Measurements from ENCODE around the gene SERPIND1. TPM values are rescaled to one million over a fixed set of nuclear protein-coding genes. Genes with fewer than 3 reads are reported as not detected.
"Not testable (repeated sequence)": the region's sequence is repeated elsewhere in the genome, so short reads cannot be mapped to it uniquely, and the experiment has no call there.

SERPIND1 gene
- polyA plus RNA-seq: under 1 TPM; 0.06 to 0.20 TPM

- Histone ChIP-seq H3K4me1 (ENCODE audit: control insufficient read depth in 2 of 2, insufficient read depth in 2 of 2, low read length in 1 of 2) (no peaks in the 10 kb centered on the region), H3K9me3 (ENCODE audit: control insufficient read depth in 2 of 2, insufficient read depth in 1 of 2, low read depth in 1 of 2, low read length in 1 of 2) (no peaks in the 10 kb centered on the region), H3K27me3 (ENCODE audit: control insufficient read depth in 1 of 2, insufficient read depth in 2 of 2, low read length in 2 of 2) (no peaks in the 10 kb centered on the region), H3K4me3 (ENCODE audit: low read depth in 1 of 2, low read length in 2 of 2) (no peak within 1 kb of the TSS), H3K27ac (ENCODE audit: low read depth in 2 of 2, low read length in 1 of 2) (no peak within 1 kb of the TSS), H3K36me3 (ENCODE audit: control insufficient read depth in 2 of 2, insufficient read depth in 2 of 2, low read length in 1 of 2) (peaks cover 0 to 2% of the 10 kb centered on the region in 2 donors)
- 86 to 96% methylated on average over 4 of the region's 4 CpGs for WGBS, 2 donors
Observed at GRCh38 chr22:20773793-20774212, at the start of gene SERPIND1. Gene SERPIND1, plus strand, starts transcription at chr22:20774113. Its CDS starts 5,200 bp downstream, at chr22:20779313.

GRCh38 chr22:20724676-20725454 lies 49.0 kb upstream of the SERPIND1 start:
- 86 to 95% methylated on average over 9 of the region's 9 CpGs for WGBS, 2 donors
- H3K4me3 ChIP-seq (ENCODE audit: low read depth in 1 of 2, low read length in 2 of 2): no peak overlapping the region
- H3K27me3 ChIP-seq (ENCODE audit: control insufficient read depth in 1 of 2, insufficient read depth in 2 of 2, low read length in 2 of 2): no peaks in the 10 kb centered on the region
- no peaks in the 10 kb centered on the region for H3K4me1 ChIP-seq (ENCODE audit: control insufficient read depth in 2 of 2, insufficient read depth in 2 of 2, low read length in 1 of 2)
- H3K27ac ChIP-seq (ENCODE audit: low read depth in 2 of 2, low read length in 1 of 2): no peak overlapping the region
- peaks cover 22 to 42% of the 10 kb centered on the region in 2 donors for H3K36me3 ChIP-seq (ENCODE audit: control insufficient read depth in 2 of 2, insufficient read depth in 2 of 2, low read length in 1 of 2)
- H3K9me3 ChIP-seq (ENCODE audit: control insufficient read depth in 2 of 2, insufficient read depth in 1 of 2, low read depth in 1 of 2, low read length in 1 of 2): no peaks in the 10 kb centered on the region

GRCh38 chr22:20725987-20726558 lies 47.8 kb upstream of the SERPIND1 start:
- WGBS, 2 donors: 84 to 86% methylated on average over 11 of the region's 11 CpGs
- H3K4me1 ChIP-seq (ENCODE audit: control insufficient read depth in 2 of 2, insufficient read depth in 2 of 2, low read length in 1 of 2): no peaks in the 10 kb centered on the region
- no peaks in the 10 kb centered on the region for H3K9me3 ChIP-seq (ENCODE audit: control insufficient read depth in 2 of 2, insufficient read depth in 1 of 2, low read depth in 1 of 2, low read length in 1 of 2)
- H3K27ac ChIP-seq (ENCODE audit: low read depth in 2 of 2, low read length in 1 of 2): no peak overlapping the region
- no peak overlapping the region for H3K4me3 ChIP-seq (ENCODE audit: low read depth in 1 of 2, low read length in 2 of 2)
- peaks cover 22 to 40% of the 10 kb centered on the region in 2 donors for H3K36me3 ChIP-seq (ENCODE audit: control insufficient read depth in 2 of 2, insufficient read depth in 2 of 2, low read length in 1 of 2)
- no peaks in the 10 kb centered on the region for H3K27me3 ChIP-seq (ENCODE audit: control insufficient read depth in 1 of 2, insufficient read depth in 2 of 2, low read length in 2 of 2)

GRCh38 chr22:20727118-20728015 lies 46.5 kb upstream of the SERPIND1 start:
- Histone ChIP-seq H3K4me1 (ENCODE audit: control insufficient read depth in 2 of 2, insufficient read depth in 2 of 2, low read length in 1 of 2) (no peaks in the 10 kb centered on the region), H3K27ac (ENCODE audit: low read depth in 2 of 2, low read length in 1 of 2) (no peak overlapping the region), H3K9me3 (ENCODE audit: control insufficient read depth in 2 of 2, insufficient read depth in 1 of 2, low read depth in 1 of 2, low read length in 1 of 2) (no peaks in the 10 kb centered on the region), H3K4me3 (ENCODE audit: low read depth in 1 of 2, low read length in 2 of 2) (no peak overlapping the region), H3K36me3 (ENCODE audit: control insufficient read depth in 2 of 2, insufficient read depth in 2 of 2, low read length in 1 of 2) (peaks cover 17 to 40% of the 10 kb centered on the region in 2 donors), H3K27me3 (ENCODE audit: control insufficient read depth in 1 of 2, insufficient read depth in 2 of 2, low read length in 2 of 2) (no peaks in the 10 kb centered on the region)
- 90% methylated on average over 29 of the region's 29 CpGs for WGBS, 2 donors

- no peaks in the 10 kb centered on the region for H3K9me3 ChIP-seq (ENCODE audit: control insufficient read depth in 2 of 2, insufficient read depth in 1 of 2, low read depth in 1 of 2, low read length in 1 of 2)
- no peak overlapping the region for H3K27ac ChIP-seq (ENCODE audit: low read depth in 2 of 2, low read length in 1 of 2)
- no peaks in the 10 kb centered on the region for H3K4me1 ChIP-seq (ENCODE audit: control insufficient read depth in 2 of 2, insufficient read depth in 2 of 2, low read length in 1 of 2)
- no peaks in the 10 kb centered on the region for H3K27me3 ChIP-seq (ENCODE audit: control insufficient read depth in 1 of 2, insufficient read depth in 2 of 2, low read length in 2 of 2)
- H3K36me3 ChIP-seq (ENCODE audit: control insufficient read depth in 2 of 2, insufficient read depth in 2 of 2, low read length in 1 of 2): peaks cover 17 to 41% of the 10 kb centered on the region in 2 donors
- H3K4me3 ChIP-seq (ENCODE audit: low read depth in 1 of 2, low read length in 2 of 2): no peak overlapping the region
- WGBS, 2 donors: 88 to 93% methylated on average over 10 of the region's 10 CpGs
Observed at GRCh38 chr22:20728523-20729190, 45.3 kb upstream of the SERPIND1 start.

GRCh38 chr22:20729194-20729593 lies 44.7 kb upstream of the SERPIND1 start:
- 91% methylated on average over 13 of the region's 13 CpGs for WGBS, 2 donors
- Histone ChIP-seq H3K36me3 (ENCODE audit: control insufficient read depth in 2 of 2, insufficient read depth in 2 of 2, low read length in 1 of 2) (peaks cover 17 to 41% of the 10 kb centered on the region in 2 donors), H3K27ac (ENCODE audit: low read depth in 2 of 2, low read length in 1 of 2) (no peak overlapping the region), H3K4me1 (ENCODE audit: control insufficient read depth in 2 of 2, insufficient read depth in 2 of 2, low read length in 1 of 2) (no peaks in the 10 kb centered on the region), H3K9me3 (ENCODE audit: control insufficient read depth in 2 of 2, insufficient read depth in 1 of 2, low read depth in 1 of 2, low read length in 1 of 2) (no peaks in the 10 kb centered on the region), H3K4me3 (ENCODE audit: low read depth in 1 of 2, low read length in 2 of 2) (no peak overlapping the region), H3K27me3 (ENCODE audit: control insufficient read depth in 1 of 2, insufficient read depth in 2 of 2, low read length in 2 of 2) (no peaks in the 10 kb centered on the region)

- not testable (repeated sequence) for H3K27me3 ChIP-seq (ENCODE audit: control insufficient read depth in 1 of 2, insufficient read depth in 2 of 2, low read length in 2 of 2); H3K4me1 ChIP-seq (ENCODE audit: control insufficient read depth in 2 of 2, insufficient read depth in 2 of 2, low read length in 1 of 2); H3K27ac ChIP-seq (ENCODE audit: low read depth in 2 of 2, low read length in 1 of 2); H3K9me3 ChIP-seq (ENCODE audit: control insufficient read depth in 2 of 2, insufficient read depth in 1 of 2, low read depth in 1 of 2, low read length in 1 of 2); H3K4me3 ChIP-seq (ENCODE audit: low read depth in 1 of 2, low read length in 2 of 2)
- WGBS, 2 donors: 94 to 95% methylated on average over 3 to 6 of the region's 8 CpGs
- H3K36me3 ChIP-seq (ENCODE audit: control insufficient read depth in 2 of 2, insufficient read depth in 2 of 2, low read length in 1 of 2): peaks cover 14 to 24% of the 10 kb centered on the region in 2 donors
Observed at GRCh38 chr22:20732431-20732830, 41.5 kb upstream of the SERPIND1 start.

GRCh38 chr22:20735356-20736162 lies 38.4 kb upstream of the SERPIND1 start:
- H3K27ac ChIP-seq (ENCODE audit: low read depth in 2 of 2, low read length in 1 of 2); H3K4me1 ChIP-seq (ENCODE audit: control insufficient read depth in 2 of 2, insufficient read depth in 2 of 2, low read length in 1 of 2); H3K9me3 ChIP-seq (ENCODE audit: control insufficient read depth in 2 of 2, insufficient read depth in 1 of 2, low read depth in 1 of 2, low read length in 1 of 2); H3K36me3 ChIP-seq (ENCODE audit: control insufficient read depth in 2 of 2, insufficient read depth in 2 of 2, low read length in 1 of 2); H3K27me3 ChIP-seq (ENCODE audit: control insufficient read depth in 1 of 2, insufficient read depth in 2 of 2, low read length in 2 of 2); H3K4me3 ChIP-seq (ENCODE audit: low read depth in 1 of 2, low read length in 2 of 2): not testable (repeated sequence)
- 73 to 81% methylated on average over 9 to 12 of the region's 15 CpGs for WGBS, 2 donors

Data from esophagus (tissue), 2 donors.